Adrenal gland (tissue), 12 donors: ENCODE data around the gene SCAF1. TPM values are rescaled to one million over a fixed set of nuclear protein-coding genes. Genes with fewer than 3 reads are reported as not detected.

Source experiments
- DNase-seq, 7 donors: peaks; one replicate each; pipeline ENCODE4 v3.0.0-alpha.2; 2019 to 2020
- H3K27ac ChIP-seq, 5 donors: fragments of 200-600 bp; sonication (generic) in 4 of 5; 1 replicate in 3 of 5; 2 replicates in 2 of 5; pipeline versions ENCODE4 v1.5.1 to v1.8.0; 2016 to 2020; ENCODE audit warnings: mild to moderate bottlenecking in 1 of 5
- H3K27me3 ChIP-seq: fragments of 200-600 bp; 2 replicates; pipeline ENCODE4 v1.8.0; 2021
- H3K36me3 ChIP-seq, 2 donors: fragments of 200-600 bp; replicated peaks in 1 of 2; 1 replicate in 1 of 2; 2 replicates in 1 of 2; pipeline versions ENCODE4 v1.5.1 to v1.8.0; 2018 to 2022
- H3K4me1 ChIP-seq, 2 donors: fragments of 200-600 bp; replicated peaks in 1 of 2; 1 replicate in 1 of 2; 2 replicates in 1 of 2; pipeline versions ENCODE4 v1.5.1 to v1.8.0; 2018 to 2021
- H3K4me3 ChIP-seq, 4 donors: fragments of 200-600 bp; sonication (generic) in 3 of 4; one replicate each; pipeline ENCODE4 v1.5.1; 2016 to 2018
- H3K9me3 ChIP-seq, 3 donors: fragments of 200-600 bp; sonication (generic) in 1 of 3; replicated peaks in 1 of 3; 1 replicate in 2 of 3; 2 replicates in 1 of 3; pipeline versions ENCODE4 v1.5.1 to v1.8.0; 2016 to 2021
- POLR2A ChIP-seq, 2 donors: fragments of 450-650 bp; IDR thresholded peaks; one replicate each; pipeline ENCODE4 v1.6.1; 2017; ENCODE audit warnings: antibody characterized with exemption in 2 of 2, mild to moderate bottlenecking in 2 of 2, moderate library complexity in 1 of 2
- WGBS, 4 donors: extraction: QIAGEN DNeasy Blood & Tissue Kit in 2 of 4; methylation state at CpG; one replicate each; pipeline versions ENCODE4 v1.1.5 to v1.1.7; 2013 to 2017; 5-methylcytosine and 5-hydroxymethylcytosine counted together
- intact Hi-C, 2 donors: fragments of 100-400 bp; cut with DNase I; formaldehyde crosslinking; loops; one replicate each; pipeline versions ENCODE4 v1.14.1 to v1.15.0; 2022 to 2023
- polyA plus RNA-seq, 3 donors: library from polyadenylated mRNA; stranded (reverse); fragments of 200-250 nt in 2 of 3; fragments of 350-450 nt in 1 of 3; fragmentation: Illumina TruSeq in 1 of 3; extraction: RNeasy Lipid Tissue Mini Kit (QIAGEN cat#74804) in 1 of 3; gene quantifications; one replicate each; pipeline ENCODE4 v1.2.3, GENCODE V29; 2013 to 2014
- total RNA-seq, 9 donors: library from RNA; depleted of rRNA in 4 of 9; stranded (reverse); fragments of >200 nt in 4 of 9; fragments of 120-200 nt in 1 of 9; fragmentation: NEBNext Ultra II Directional in 1 of 9; extraction: Animal tissue kit (Norgen Biotek cat#: 25700) in 1 of 9; gene quantifications; one replicate each; pipeline versions ENCODE4 v1.1.0 to v1.2.4, GENCODE V29; 2013 to 2023
- TF ChIP-seq, protein P1 (sequence below), 6 experiments: fragments of 450-650 bp in 4 of 6; fragments of 200-600 bp in 2 of 6; sonication (generic) in 1 of 6; IDR thresholded peaks; 1 replicate in 5 of 6; 2 replicates in 1 of 6; pipeline versions ENCODE4 v1.5.1 to v1.8.0; 2016 to 2021; ENCODE audit warnings: antibody characterized with exemption in 6 of 6, mild to moderate bottlenecking in 2 of 6, moderate library complexity in 1 of 6
- donor health status: healthy with polysubstance abuse.
- donor health status: Bipolar disorder and iron deficiency.
- donor health status: DM: yes; HTN: yes; CAD: no.
- donor health status: DM: no; HTN: no; CAD: no.
- donor health status: DM: no; HTN: no; CAD: no.
- donor health status: DM: yes; HTN: yes; CAD: no.

SCAF1 gene
- total and polyA plus RNA-seq, 12 donors = 4.2 to 81.3 (median 39.0) TPM

GRCh38 chr19:49636233-49636932, 5.6 kb upstream of the SCAF1 start:
- Histone ChIP-seq H3K9me3 (no peaks in the 10 kb centered on the region), H3K4me1 (peaks cover 16 to 26% of the 10 kb centered on the region in 2 donors), H3K27ac (peak overlapping the region in 1 of 5 donors; percentile 7), H3K27me3 (no peaks in the 10 kb centered on the region), H3K36me3 (no peaks in the 10 kb centered on the region), H3K4me3 (no peak overlapping the region)
- intact Hi-C loops = no loop called here
- TF ChIP-seq, protein P1, sequence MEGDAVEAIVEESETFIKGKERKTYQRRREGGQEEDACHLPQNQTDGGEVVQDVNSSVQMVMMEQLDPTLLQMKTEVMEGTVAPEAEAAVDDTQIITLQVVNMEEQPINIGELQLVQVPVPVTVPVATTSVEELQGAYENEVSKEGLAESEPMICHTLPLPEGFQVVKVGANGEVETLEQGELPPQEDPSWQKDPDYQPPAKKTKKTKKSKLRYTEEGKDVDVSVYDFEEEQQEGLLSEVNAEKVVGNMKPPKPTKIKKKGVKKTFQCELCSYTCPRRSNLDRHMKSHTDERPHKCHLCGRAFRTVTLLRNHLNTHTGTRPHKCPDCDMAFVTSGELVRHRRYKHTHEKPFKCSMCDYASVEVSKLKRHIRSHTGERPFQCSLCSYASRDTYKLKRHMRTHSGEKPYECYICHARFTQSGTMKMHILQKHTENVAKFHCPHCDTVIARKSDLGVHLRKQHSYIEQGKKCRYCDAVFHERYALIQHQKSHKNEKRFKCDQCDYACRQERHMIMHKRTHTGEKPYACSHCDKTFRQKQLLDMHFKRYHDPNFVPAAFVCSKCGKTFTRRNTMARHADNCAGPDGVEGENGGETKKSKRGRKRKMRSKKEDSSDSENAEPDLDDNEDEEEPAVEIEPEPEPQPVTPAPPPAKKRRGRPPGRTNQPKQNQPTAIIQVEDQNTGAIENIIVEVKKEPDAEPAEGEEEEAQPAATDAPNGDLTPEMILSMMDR (IDR thresholded peaks at IDR 0.05) = no peak
- TF ChIP-seq POLR2A (IDR thresholded peaks at IDR 0.05) = no peak
- 56 to 78% (median 71%) methylated on average over 8 to 30 of the region's 30 CpGs for WGBS, 4 donors
- DNase-seq = peak in 1 of 7 donors; percentile 32

- peak overlapping the region in 4 of 5 donors; percentile 65 to 99 (median 86) for H3K27ac ChIP-seq
- TF ChIP-seq, protein P1 (IDR thresholded peaks at IDR 0.05) = no peak
- no peak for TF ChIP-seq POLR2A (IDR thresholded peaks at IDR 0.05)
- peak overlapping the region in 1 of 4 donors; percentile 67 for H3K4me3 ChIP-seq
- 9 to 18% (median 13%) methylated on average over 16 to 19 of the region's 19 CpGs for WGBS, 4 donors
- H3K36me3 ChIP-seq = no peaks in the 10 kb centered on the region
- intact Hi-C loops = no loop called here
- DNase-seq = peak; percentile 78 to 86 (median 84)
- peaks cover 23 to 34% of the 10 kb centered on the region in 2 donors for H3K4me1 ChIP-seq
- H3K9me3 ChIP-seq = no peaks in the 10 kb centered on the region
- no peaks in the 10 kb centered on the region for H3K27me3 ChIP-seq
Observed at GRCh38 chr19:49637821-49638738, 3.9 kb upstream of the SCAF1 start.

- Histone ChIP-seq H3K27me3 (no peaks in the 10 kb centered on the region), H3K9me3 (no peaks in the 10 kb centered on the region), H3K4me3 (peak overlapping the region in 3 of 4 donors; percentile 49 to 67 (median 55)), H3K36me3 (no peaks in the 10 kb centered on the region), H3K4me1 (peaks cover 29 to 46% of the 10 kb centered on the region in 2 donors), H3K27ac (peak overlapping the region in 4 of 5 donors; percentile 78 to 99 (median 88))
- TF ChIP-seq POLR2A (IDR thresholded peaks at IDR 0.05) = no peak
- TF ChIP-seq, protein P1 (IDR thresholded peaks at IDR 0.05) = no peak
- 6 to 22% (median 15%) methylated on average over 9 to 31 of the region's 31 CpGs for whole genome bisulfite sequencing, 4 donors
- DNase-seq = peak in 3 of 7 donors; percentile 54 to 69 (median 59)
- intact Hi-C loops = no loop called here
Observed at GRCh38 chr19:49639401-49640112, 2.5 kb upstream of the SCAF1 start.
